Endometrial microvascular endothelial cells (primary cell): Measurements from ENCODE around the gene LRRC1. TPM values are rescaled to one million over a fixed set of nuclear protein-coding genes. Genes with fewer than 3 reads are reported as not detected.

ENCODE experiments used
- in situ Hi-C: cut with HindIII; loops from 2 replicates; pipeline ENCODE4 v1.10.0; 2017; ENCODE audit warnings: low sequenced_read_pairs, low pct_unique_long_range_greater_than_20kb; ENCODE audit errors: inconsistent ontology term
- total RNA-seq: library from RNA; depleted of rRNA; stranded (reverse); fragments of >200 nt; gene quantifications from one replicate; pipeline ENCODE4 v1.2.3, GENCODE V29; 2015; ENCODE audit errors: inconsistent ontology term

The LRRC1 gene
- total RNA-seq, 1 donor from 2014 or later = 10.2 TPM

GRCh38 chr6:53906842-53907241 is 112.0 kb downstream of the LRRC1 start:
- in situ Hi-C loops = no loop called here

GRCh38 chr6:53910834-53911233 is 116.0 kb downstream of the LRRC1 start:
- in situ Hi-C loops = no loop called here

GRCh38 chr6:53912661-53913060 is 117.9 kb downstream of the LRRC1 start:
- in situ Hi-C loops = no loop called here

- in situ Hi-C loops = no loop called here
These were observed 118.5 kb downstream of the LRRC1 start for GRCh38 chr6:53913286-53913685.

GRCh38 chr6:53915026-53915691 is 120.4 kb downstream of the LRRC1 start:
- in situ Hi-C loops = no loop called here

- in situ Hi-C loops = no loop called here
These were observed 122.1 kb downstream of the LRRC1 start for GRCh38 chr6:53916804-53917463.

GRCh38 chr6:53917464-53917842 is 122.6 kb downstream of the LRRC1 start:
- in situ Hi-C loops = no loop called here

GRCh38 chr6:53918854-53919510 is 124.2 kb downstream of the LRRC1 start:
- in situ Hi-C loops = no loop called here

- in situ Hi-C loops = no loop called here
These were observed 125.1 kb downstream of the LRRC1 start for GRCh38 chr6:53919881-53920360.

- in situ Hi-C loops = no loop called here
These were observed 126.1 kb downstream of the LRRC1 start for GRCh38 chr6:53920881-53921280.

- in situ Hi-C loops = no loop called here
These were observed 126.8 kb downstream of the LRRC1 start for GRCh38 chr6:53921639-53922038.

- in situ Hi-C loops = no loop called here
These were observed 127.8 kb downstream of the LRRC1 start for GRCh38 chr6:53922539-53922981.

- in situ Hi-C loops = no loop called here
These were observed 129.5 kb downstream of the LRRC1 start for GRCh38 chr6:53924277-53924676.

- in situ Hi-C loops = no loop called here
These were observed 130.1 kb downstream of the LRRC1 start for GRCh38 chr6:53924821-53925422.

- in situ Hi-C loops = no loop called here
These were observed 131.1 kb downstream of the LRRC1 start for GRCh38 chr6:53925891-53926290.

GRCh38 chr6:53926505-53926904 is 131.7 kb downstream of the LRRC1 start:
- in situ Hi-C loops = no loop called here

GRCh38 chr6:53928641-53929040 is 133.8 kb downstream of the LRRC1 start:
- in situ Hi-C loops = no loop called here

GRCh38 chr6:53929041-53929820 is 134.4 kb downstream of the LRRC1 start:
- in situ Hi-C loops = no loop called here

- in situ Hi-C loops = no loop called here
These were observed 135.0 kb downstream of the LRRC1 start for GRCh38 chr6:53929821-53930120.
